CD4-positive, alpha-beta T cell treated with Interleukin-6 at 100 ng/mL for 8 hours (primary cell): ENCODE data around the gene FBXO36.
"Not testable (repeated sequence)": the region's sequence is repeated elsewhere in the genome, so short reads cannot be mapped to it uniquely, and the experiment has no call there.

ENCODE experiments used
- DNase-seq: peaks from one replicate; pipeline ENCODE4 v3.0.0-alpha.2; 2020; ENCODE audit warnings: mixed read lengths, low spot score

The FBXO36 gene

GRCh38 chr2:229910832-229911412 lies 11.4 kb upstream of the FBXO36 start:
- peak; percentile 45 for DNase-seq

- no peak for DNase-seq
Measured at GRCh38 chr2:229914171-229914570, 8.1 kb upstream of the FBXO36 start.

GRCh38 chr2:229917793-229918192 lies 4.5 kb upstream of the FBXO36 start:
- no peak for DNase-seq

- no peak for DNase-seq
Measured at GRCh38 chr2:229920011-229920641, 2.2 kb upstream of the FBXO36 start.

DNA sequence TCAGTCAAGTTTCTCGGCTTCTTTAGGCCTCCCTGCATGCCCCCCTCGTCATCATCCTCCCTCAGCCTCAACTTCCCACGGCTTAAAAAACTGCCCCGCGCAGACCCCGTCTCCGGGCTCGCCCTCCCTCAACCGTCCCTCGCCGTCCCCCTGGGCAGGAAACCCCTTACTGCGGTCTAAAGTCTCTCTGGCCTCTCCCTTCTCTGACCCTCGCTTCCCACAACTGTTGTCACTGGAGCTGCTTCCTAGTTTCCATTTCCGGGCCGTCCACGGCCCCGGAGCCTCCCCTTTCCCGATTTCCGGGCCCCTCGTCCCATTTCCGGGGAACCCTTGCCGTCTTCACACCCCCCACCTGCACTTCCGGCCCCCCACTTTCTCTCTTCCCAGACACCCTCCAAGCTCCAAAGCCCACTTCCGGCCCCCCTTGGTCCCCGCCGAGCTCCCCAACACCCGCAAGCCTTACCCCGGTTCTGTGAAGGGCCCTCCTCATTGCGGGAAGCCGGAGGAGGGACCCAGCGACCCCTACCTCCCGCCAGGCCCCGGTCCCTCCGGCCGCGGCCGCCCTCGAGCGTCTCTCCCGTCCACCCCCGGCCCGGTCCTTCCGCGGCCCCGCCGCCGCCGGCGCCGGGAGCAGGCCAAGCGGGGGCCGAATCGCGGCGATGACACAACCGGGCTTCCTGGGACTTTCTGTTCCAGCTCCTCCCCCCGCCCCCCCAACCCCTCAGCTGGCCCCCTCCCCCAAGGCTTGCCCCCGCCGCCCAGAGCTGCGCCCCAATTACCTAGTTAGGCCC lies 1.0 kb upstream of the FBXO36 start:
- DNase-seq, result peak; percentile 66

- DNase-seq, result peak; percentile 85
Measured at GRCh38 chr2:229921892-229922448, 333 bp upstream of the FBXO36 start, which contains the start of gene TRIP12. Gene TRIP12 (minus strand): TSS chr2:229922009. CDS start chr2:229880079, 41,930 bp downstream.

GRCh38 chr2:229924541-229924940 lies 2.2 kb downstream of the FBXO36 start:
- DNase-seq, result not testable (repeated sequence)

- no peak for DNase-seq
Measured at GRCh38 chr2:229925201-229925600, 2.9 kb downstream of the FBXO36 start.

DNA sequence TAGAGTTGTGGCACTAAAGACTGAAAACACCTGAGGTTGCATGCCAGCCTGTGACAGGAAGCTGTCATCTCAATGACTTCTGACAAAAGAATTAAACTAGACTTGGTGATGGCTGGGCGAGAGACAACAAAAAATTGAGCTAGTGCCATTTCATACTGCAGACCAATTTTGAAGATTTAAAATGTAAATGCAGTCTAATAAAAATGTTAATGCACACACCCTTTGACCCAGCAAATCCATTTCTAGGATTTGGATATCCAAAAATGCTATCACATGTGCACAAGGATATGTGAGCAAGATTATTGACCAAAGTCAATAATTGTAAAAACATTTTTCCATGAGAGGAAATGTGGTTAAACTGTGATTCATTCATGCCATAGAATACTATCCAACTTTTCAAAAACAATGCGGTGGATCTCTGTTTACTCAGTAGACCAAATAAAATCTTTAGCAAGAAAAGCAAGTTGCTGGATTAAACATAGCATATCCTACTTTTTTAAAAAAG lies 5.6 kb downstream of the FBXO36 start:
- DNase-seq, result no peak

DNA sequence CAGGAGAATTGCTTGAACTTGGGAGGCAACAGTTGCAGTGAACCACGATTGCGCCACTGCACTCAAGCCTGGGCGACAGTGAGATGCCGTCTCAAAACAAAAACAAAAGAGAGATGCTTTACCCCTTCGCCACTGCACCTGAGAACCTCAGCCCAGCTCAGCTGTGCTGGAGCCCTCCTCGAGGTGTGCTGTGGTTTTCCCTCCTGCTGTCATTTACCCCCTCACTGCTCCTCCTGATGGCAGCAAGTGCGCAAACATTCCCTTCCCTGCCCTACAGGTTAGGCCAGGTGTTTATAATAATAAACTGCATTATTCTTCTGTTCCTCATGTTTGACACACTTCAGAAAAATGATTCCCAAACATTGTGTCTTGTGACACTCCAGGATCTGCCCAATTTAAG lies 8.4 kb downstream of the FBXO36 start:
- DNase-seq, result no peak

DNA sequence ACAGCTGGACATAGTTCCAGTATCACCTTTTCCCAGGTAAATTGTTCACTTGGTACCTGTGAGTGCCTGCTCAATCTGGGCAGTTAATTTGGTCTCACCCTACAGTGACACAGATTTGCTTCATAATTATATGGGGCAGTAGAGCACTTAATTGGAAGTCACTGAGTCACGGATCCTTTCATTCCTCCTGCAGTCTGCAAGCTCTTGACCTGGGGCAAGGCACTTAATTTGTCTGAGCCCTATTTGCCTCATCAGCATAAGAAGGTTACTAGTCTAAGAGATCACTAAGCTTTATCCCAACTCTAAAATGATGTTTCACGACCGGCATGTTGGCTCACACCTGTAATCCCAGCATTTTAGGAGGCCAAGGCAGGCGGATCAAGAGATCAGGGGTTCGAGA lies 8.9 kb downstream of the FBXO36 start:
- DNase-seq, result no peak

- no peak for DNase-seq
Measured at GRCh38 chr2:229937537-229937936, 15.2 kb downstream of the FBXO36 start.

DNA sequence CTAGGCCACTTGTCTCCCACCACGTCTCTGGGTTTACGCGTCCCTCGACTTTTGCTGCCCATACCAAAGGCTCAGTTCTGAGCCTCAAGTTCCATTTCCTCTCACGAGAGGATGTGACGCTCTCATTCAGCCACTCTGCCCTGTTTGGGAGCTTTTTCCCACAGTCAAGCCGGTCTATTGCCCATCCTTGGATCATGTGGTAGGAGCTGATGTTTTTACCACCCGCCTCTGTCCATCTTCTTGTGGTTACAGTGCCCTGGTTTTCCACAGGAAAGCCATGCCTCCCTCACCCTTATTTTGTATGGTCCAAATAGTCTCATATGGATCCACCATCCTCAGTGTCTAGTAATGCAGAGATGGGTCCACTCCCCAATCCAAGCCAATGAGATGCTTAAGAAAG lies 20.4 kb downstream of the FBXO36 start:
- no peak for DNase-seq

- DNase-seq, result no peak
Measured at GRCh38 chr2:229943171-229943570, 20.9 kb downstream of the FBXO36 start.

DNA sequence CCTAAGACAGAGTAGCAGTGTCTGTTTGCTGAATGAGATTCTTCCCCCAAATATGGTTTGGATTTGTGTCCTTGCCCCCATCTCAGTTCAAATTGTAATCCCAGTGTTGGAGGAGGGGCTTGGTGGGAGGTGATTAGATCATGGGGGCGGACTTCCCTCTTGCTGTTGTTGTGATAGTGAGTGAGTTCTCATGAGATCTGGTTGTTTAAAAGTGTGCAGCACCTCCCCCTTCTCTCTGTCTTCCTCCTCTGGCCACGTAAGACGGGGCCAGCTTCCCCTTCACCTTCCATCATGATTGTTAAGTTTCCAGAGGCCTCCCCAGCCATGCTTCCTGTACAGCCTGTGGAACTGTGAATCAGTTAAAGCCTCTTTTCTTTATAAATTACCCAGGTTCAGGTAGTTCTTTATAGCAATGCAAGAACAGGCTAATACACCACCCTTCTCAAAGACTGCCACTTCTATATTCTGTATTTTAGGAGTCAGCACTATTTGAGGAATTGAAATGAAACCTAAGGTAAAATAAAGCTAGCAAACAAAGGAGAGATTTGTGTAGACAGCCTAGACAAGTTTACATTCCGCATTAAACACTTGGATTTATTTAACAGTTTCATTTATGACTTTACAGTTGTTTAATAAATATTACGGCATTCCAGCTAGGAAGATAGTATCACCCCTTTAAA lies 21.6 kb downstream of the FBXO36 start:
- DNase-seq, result no peak

GRCh38 chr2:229945975-229946374 lies 23.7 kb downstream of the FBXO36 start:
- DNase-seq, result no peak

- no peak for DNase-seq
Measured at GRCh38 chr2:229947544-229947943, 25.2 kb downstream of the FBXO36 start.

- no peak for DNase-seq
Measured at GRCh38 chr2:229952256-229952835, 30.0 kb downstream of the FBXO36 start.

DNA sequence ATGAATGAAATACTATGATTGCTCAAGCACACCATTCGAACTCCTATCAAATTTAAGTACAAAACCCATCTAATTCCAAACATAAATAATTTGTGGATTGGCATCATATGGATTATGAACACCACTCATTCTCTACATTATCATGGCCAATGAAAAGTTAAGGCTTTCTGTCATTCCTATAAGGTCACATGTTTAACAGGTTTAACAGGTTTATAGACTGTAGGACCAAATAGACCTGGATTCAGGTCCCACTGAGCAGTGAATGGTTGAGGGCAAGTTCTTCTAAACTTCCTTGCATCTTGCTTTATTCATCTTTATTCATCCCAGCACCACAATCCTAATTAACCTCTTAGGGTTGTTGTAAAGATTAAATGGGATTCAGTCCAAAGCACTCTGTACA lies 33.4 kb downstream of the FBXO36 start:
- DNase-seq, result no peak

GRCh38 chr2:229956491-229956890 lies 34.2 kb downstream of the FBXO36 start:
- DNase-seq, result no peak

DNA sequence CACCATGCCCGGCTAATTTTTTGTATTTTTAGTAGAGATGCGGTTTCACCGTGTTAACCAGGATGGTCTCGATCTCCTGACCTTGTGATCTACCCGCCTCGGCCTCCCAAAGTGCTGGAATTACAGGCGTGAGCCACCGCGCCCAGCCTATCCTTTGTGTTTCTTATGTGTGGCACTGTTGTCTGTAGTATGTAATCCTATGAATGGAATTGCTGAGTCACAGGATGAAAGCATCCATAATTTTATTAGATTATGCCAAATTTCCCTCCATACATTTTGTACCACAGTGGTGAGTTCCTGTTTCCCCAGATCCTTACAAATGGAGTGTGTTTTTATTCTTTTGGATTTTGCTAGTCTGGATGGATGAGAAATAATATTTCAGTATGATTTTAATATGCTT lies 41.3 kb downstream of the FBXO36 start:
- DNase-seq, result not testable (repeated sequence)

GRCh38 chr2:229969921-229970320 lies 47.6 kb downstream of the FBXO36 start:
- DNase-seq, result no peak
